GM12874 (cell line): ENCODE data around the gene UROC1.

Experiments used
- TF ChIP-seq, protein P1 (sequence below): IDR thresholded peaks from 2 replicates; pipeline ENCODE4 v1.5.1; 2011; ENCODE audit warnings: low read depth, mild to moderate bottlenecking, control low read depth, low read length, moderate library complexity; ENCODE audit not compliant: insufficient read depth

UROC1 gene

DNA sequence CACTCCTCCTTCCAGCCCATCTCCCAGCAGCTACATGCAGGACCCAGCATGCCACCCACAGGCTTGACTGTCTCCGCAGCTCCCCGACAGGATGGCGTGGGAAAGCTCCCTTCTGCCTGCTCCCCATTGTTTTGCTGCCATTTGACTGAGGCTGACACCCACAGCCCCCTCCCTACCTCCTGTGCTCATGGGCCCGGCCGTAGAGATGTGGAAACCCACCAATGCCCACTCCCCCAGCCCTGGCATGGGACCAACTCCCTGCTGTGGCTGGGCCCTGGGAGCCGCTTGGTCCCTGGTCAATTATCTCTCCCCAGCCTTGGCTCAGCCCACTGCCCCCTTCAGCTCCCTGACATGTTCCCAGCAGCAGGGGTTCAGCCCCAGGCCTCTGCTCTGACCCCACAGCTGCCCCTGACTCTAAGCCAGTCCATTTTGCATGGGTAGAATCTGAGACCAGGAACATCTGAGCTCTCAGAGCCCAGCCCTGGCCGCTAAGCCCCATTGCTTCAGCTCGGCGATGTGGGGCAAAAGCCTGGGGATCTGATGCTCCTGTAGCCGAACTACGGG lies 33.0 kb upstream of the UROC1 start:
- TF ChIP-seq, protein P1, sequence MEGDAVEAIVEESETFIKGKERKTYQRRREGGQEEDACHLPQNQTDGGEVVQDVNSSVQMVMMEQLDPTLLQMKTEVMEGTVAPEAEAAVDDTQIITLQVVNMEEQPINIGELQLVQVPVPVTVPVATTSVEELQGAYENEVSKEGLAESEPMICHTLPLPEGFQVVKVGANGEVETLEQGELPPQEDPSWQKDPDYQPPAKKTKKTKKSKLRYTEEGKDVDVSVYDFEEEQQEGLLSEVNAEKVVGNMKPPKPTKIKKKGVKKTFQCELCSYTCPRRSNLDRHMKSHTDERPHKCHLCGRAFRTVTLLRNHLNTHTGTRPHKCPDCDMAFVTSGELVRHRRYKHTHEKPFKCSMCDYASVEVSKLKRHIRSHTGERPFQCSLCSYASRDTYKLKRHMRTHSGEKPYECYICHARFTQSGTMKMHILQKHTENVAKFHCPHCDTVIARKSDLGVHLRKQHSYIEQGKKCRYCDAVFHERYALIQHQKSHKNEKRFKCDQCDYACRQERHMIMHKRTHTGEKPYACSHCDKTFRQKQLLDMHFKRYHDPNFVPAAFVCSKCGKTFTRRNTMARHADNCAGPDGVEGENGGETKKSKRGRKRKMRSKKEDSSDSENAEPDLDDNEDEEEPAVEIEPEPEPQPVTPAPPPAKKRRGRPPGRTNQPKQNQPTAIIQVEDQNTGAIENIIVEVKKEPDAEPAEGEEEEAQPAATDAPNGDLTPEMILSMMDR, result no peak

DNA sequence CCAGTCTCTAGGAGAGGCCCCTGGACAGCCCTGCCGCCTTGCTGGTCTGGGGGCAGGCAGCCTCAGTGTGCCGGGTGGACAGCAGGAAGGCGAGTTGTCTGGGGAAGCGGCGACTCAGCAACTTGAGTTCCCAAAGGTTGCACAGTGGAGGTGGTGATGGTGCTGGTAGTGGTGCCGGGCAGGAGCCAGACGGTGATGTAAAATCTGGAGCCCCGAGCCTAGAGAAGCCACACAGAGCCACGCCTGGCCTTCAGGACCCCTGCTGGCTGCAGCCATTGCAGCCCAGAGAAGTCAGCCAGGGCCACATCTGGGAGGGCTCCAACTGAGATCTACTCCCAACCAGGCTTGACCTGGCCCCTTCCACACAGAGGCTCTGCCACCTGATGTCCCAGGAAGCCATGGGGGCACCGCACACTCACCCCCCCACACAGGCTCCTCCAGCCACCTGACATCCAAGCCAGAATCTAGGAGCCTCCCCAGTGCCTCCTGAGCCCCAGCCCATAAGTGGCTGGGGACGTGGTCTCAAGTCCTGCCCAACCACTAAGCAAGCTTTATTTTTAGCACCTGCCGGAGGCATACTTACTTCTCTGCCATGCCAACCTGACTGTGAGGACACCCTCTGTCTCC lies 32.4 kb upstream of the UROC1 start:
- TF ChIP-seq, protein P1, result no peak

GRCh38 chr3:126548556-126549466 lies 31.2 kb upstream of the UROC1 start:
- TF ChIP-seq, protein P1, result no peak

DNA sequence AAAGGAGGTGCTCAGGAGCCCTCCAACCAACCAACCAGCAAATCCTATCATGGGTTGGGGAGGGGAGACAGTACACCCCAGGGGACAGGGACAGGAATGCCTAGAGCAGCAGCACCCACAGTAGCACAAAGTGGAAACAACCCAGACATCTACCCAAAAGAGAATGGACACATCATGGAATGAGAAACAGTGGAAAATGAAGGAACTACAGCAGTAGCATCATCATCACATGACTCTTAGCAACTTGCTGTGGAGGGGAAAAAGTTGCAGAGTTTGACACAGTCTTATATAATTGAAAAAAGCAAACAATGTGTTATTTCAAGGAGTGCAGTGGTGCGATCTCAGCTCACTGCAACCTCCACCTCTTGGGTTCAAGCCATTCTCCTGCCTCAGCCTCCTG lies 30.1 kb upstream of the UROC1 start:
- TF ChIP-seq, protein P1, result no peak

GRCh38 chr3:126546549-126547239 lies 29.1 kb upstream of the UROC1 start:
- TF ChIP-seq, protein P1, result no peak

GRCh38 chr3:126546013-126546412 lies 28.4 kb upstream of the UROC1 start:
- TF ChIP-seq, protein P1, result no peak

- TF ChIP-seq, protein P1, result no peak
Measured at GRCh38 chr3:126545544-126545943, 28.0 kb upstream of the UROC1 start.
